ENCODE results near the gene ALK.
"Not testable (repeated sequence)": the region's sequence is repeated elsewhere in the genome, so short reads cannot be mapped to it uniquely, and the experiment has no call there.

ALK gene

GRCh38 chr2:29261003-29261402, 660.4 kb downstream of the ALK start:
- DNase-seq (ENCODE audit: low read depth), result no peak
- H3K4me3 ChIP-seq (ENCODE audit: control insufficient read depth, low read depth, low read length), result no peak overlapping the region
- no peak for TF ChIP-seq CTCF (IDR thresholded peaks at IDR 0.05; ENCODE audit: control insufficient read depth, insufficient read depth, low read depth, low read length, missing control alignments)

- H3K4me3 ChIP-seq (ENCODE audit: control insufficient read depth, low read depth, low read length), result no peak overlapping the region
- no peak for DNase-seq (ENCODE audit: low read depth)
- no peak for TF ChIP-seq CTCF (IDR thresholded peaks at IDR 0.05; ENCODE audit: control insufficient read depth, insufficient read depth, low read depth, low read length, missing control alignments)
Observed at GRCh38 chr2:29260142-29260772, 661.1 kb downstream of the ALK start.

GRCh38 chr2:29259221-29259620, 662.2 kb downstream of the ALK start:
- DNase-seq (ENCODE audit: low read depth), result no peak
- no peak for TF ChIP-seq CTCF (IDR thresholded peaks at IDR 0.05; ENCODE audit: control insufficient read depth, insufficient read depth, low read depth, low read length, missing control alignments)
- H3K4me3 ChIP-seq (ENCODE audit: control insufficient read depth, low read depth, low read length), result no peak overlapping the region

GRCh38 chr2:29255004-29255403, 666.4 kb downstream of the ALK start:
- TF ChIP-seq CTCF (IDR thresholded peaks at IDR 0.05; ENCODE audit: control insufficient read depth, insufficient read depth, low read depth, low read length, missing control alignments), result no peak
- H3K4me3 ChIP-seq (ENCODE audit: control insufficient read depth, low read depth, low read length), result no peak overlapping the region
- no peak for DNase-seq (ENCODE audit: low read depth)

- not testable (repeated sequence) for DNase-seq (ENCODE audit: low read depth); H3K4me3 ChIP-seq (ENCODE audit: control insufficient read depth, low read depth, low read length)
Observed at GRCh38 chr2:29253495-29254275, 667.7 kb downstream of the ALK start.

GRCh38 chr2:29253026-29253425, 668.4 kb downstream of the ALK start:
- TF ChIP-seq CTCF (IDR thresholded peaks at IDR 0.05; ENCODE audit: control insufficient read depth, insufficient read depth, low read depth, low read length, missing control alignments), result no peak
- H3K4me3 ChIP-seq (ENCODE audit: control insufficient read depth, low read depth, low read length), result no peak overlapping the region
- no peak for DNase-seq (ENCODE audit: low read depth)

- no peak for TF ChIP-seq CTCF (IDR thresholded peaks at IDR 0.05; ENCODE audit: control insufficient read depth, insufficient read depth, low read depth, low read length, missing control alignments)
- DNase-seq (ENCODE audit: low read depth), result no peak
- H3K4me3 ChIP-seq (ENCODE audit: control insufficient read depth, low read depth, low read length), result no peak overlapping the region
Observed at GRCh38 chr2:29251406-29251805, 670.0 kb downstream of the ALK start.

All from AG09309 (cell line).